SK-N-DZ (cell line): ENCODE data around the gene RIN1. TPM values are rescaled to one million over a fixed set of nuclear protein-coding genes. Genes with fewer than 3 reads are reported as not detected.
"Not testable (repeated sequence)": the region's sequence is repeated elsewhere in the genome, so short reads cannot be mapped to it uniquely, and the experiment has no call there.

Experiments
- DNase-seq: peaks from one replicate; pipeline ENCODE4 v3.0.0-alpha.2; 2015; ENCODE audit warnings: low spot score
- polyA plus RNA-seq, 2 experiments: library from polyadenylated mRNA; depleted of rRNA; stranded (reverse); fragments of >200 nt; gene quantifications; 2 replicates each; pipeline ENCODE4 v1.2.3, GENCODE V29; 2014

The RIN1 gene, protein sequence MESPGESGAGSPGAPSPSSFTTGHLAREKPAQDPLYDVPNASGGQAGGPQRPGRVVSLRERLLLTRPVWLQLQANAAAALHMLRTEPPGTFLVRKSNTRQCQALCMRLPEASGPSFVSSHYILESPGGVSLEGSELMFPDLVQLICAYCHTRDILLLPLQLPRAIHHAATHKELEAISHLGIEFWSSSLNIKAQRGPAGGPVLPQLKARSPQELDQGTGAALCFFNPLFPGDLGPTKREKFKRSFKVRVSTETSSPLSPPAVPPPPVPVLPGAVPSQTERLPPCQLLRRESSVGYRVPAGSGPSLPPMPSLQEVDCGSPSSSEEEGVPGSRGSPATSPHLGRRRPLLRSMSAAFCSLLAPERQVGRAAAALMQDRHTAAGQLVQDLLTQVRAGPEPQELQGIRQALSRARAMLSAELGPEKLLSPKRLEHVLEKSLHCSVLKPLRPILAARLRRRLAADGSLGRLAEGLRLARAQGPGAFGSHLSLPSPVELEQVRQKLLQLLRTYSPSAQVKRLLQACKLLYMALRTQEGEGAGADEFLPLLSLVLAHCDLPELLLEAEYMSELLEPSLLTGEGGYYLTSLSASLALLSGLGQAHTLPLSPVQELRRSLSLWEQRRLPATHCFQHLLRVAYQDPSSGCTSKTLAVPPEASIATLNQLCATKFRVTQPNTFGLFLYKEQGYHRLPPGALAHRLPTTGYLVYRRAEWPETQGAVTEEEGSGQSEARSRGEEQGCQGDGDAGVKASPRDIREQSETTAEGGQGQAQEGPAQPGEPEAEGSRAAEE
- polyA plus RNA-seq (2014; cell fraction: cytosol; rRNA removed), result 3.2 and 3.8 TPM in 2 replicates
- 5.6 and 15.1 TPM in 2 replicates for polyA plus RNA-seq (2014; cell fraction: nucleus; rRNA removed)

DNA sequence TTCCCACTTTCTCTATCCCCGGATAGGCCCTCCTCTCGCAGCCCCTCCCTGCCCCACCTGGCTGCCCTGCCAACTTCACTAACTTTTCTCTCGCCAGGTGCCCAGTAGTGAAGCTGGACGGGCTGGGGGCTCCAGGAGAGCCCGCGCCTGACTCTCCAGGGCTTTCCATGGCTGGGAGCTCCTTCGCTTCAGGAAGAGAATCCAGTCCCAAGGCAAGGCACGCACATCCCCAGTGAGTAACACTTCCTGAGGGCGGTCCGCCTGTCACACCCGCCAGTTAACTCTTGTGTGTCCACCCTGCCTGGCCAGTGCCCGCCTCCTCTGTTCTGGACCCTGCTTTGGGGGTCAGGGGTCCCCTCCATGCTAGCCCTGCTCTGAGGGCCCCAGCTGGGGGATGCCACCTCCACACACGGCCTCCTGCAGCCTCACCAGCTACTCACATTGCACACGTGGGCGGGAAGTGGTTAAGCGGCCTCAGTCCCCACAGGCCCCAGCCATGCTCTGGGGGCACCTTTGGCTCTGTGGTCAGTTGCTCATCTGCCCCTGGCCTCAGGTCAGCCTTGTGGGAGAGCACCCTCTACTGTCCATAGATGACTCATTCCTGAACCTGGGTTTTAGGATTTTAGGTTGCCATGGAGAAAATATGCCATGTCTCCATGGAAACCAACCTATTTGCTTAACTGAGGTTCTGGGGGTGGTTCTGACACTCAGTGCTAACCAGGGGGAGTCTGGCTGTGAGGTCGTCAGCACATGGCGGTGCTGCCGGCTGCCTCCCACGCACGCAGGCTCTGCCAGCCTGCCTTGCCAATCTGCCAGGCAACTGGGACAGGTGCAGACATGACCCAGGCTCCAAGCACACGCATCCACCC lies at the start of gene RIN1:
Gene RIN1 (minus strand): TSS at position 201 of the 869 bp plus-strand sequence. CDS start 32 bp downstream, at position 169.
- DNase-seq, result peak; percentile 62

DNA sequence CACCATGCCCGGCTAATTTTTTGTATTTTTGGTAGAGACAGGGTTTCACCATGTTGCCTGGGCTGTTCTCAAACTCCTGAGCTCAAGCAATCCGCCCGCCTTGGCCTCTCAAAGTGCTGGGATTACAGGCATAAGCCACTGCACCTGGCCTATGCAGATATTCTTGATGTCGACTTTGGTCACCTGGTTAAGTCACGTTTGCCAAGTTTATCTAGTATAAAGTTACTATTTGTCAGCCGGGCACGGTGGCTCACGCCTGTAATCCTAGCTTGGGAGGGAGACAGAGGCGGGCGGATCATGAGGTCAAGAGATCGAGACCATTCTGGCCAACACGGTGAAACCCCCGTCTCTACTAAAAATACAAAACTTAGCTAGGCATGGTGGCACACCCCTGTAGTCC lies 48.1 kb upstream of the RIN1 start:
- not testable (repeated sequence) for DNase-seq

DNA sequence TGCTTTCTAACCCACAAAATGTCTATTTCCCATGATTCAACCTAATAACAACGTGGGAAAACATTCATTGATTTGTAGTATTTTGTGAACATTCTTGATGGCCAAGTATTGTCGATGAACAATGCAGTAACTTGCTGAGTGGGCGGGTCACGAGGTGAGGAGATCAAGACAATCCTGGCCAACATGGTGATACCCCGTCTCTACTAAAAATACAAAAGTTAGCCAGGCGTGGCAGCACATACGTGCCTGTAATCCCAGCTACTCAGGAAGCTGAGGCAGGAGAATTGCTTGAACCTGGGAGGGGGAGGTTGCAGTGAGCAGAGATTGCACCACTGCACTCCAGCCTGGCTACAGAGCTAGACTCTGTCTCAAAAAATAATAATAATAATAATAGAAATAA lies 44.0 kb upstream of the RIN1 start:
- DNase-seq, result not testable (repeated sequence)

DNA sequence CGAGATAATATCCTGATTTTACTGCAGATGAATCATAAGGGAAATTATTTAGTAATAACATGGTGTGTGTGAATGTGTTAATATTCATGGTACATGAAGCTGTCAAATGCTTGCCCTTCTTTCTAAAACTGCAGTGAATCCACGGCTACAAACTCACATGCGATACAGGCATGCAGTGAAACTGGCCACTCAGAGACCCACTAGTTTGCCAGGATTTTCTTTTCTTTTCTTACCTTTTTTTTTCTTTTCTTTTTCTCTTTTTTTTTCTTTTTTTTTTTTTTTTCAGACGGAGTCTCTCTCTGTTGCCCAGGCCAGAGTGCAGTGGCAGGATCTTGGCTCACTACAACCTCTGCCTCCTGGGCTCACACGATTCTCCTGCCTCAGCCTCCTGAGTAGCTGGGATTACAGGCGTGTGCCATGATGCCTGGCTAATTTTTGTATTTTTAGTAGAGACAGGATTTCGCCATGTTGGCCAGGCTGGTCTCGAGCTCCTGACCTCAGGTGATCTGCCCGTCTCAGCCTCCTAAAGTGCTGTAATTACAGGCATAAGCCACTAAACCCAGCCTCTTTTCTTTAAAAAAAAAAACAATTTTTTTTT lies 37.6 kb upstream of the RIN1 start:
- not testable (repeated sequence) for DNase-seq

DNA sequence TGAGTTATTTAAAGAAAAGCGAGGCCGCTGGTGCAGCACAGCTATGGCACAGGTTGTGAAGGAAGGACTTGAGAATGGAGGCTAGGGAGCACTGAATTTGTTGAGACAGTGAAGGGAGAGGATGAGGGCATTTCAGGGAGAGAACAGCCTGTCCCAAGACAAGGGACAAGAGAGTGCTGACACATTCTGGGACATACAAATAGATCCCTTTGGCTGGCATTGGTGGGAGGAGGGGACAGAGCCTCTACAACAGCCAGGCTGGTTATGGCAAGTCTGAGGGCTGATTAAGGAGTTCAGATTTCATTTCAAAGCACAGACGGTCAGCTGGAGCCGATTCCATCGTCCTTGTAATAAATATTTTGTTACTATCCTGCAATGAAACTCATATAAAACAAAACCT lies 37.0 kb upstream of the RIN1 start:
- no peak for DNase-seq

DNA sequence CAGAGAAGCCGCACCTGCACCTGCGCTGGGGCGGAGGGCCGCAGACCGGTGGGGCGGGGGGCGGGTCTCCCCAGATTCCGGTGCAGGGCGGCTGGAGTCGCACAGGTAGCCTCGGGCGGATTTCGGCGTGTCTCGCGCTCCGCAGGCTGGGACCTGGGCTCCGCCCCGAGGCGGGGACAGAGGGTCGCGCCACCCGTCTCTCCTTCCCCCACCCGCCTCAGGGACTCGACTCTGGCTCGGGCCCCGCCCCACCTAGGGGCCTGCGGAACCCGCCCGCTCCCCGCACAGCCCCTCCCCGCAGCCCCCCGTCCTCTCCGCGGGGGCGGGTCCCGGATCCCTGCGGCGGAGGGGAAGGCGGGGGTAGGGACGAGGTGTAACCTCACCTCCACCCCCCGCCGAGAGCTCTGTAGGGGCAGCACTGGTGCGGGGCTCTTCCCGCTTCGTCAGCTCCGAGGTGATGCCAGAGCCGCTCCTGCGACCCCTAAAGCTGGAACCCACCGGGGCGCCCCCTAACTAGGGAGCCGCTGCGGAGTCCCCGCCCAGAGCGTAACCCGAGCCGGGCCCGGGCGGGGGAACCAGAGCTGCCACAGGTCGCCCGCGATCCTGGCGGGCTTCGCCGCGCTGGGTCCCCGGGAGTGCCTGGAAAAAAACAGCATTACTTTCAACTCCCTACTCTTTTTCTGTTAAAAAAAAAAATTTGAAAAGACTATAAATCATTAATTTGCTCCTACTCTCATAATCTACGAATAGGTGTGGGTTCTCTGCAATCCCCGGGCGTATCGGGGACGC lies 35.6 kb upstream of the RIN1 start, which contains the start of gene SLC29A2:
Gene SLC29A2 (minus strand): TSS at position 134 of the 789 bp plus-strand sequence. CDS start 169 bp downstream, outside the sequence.
- peak; percentile 87 for DNase-seq

DNA sequence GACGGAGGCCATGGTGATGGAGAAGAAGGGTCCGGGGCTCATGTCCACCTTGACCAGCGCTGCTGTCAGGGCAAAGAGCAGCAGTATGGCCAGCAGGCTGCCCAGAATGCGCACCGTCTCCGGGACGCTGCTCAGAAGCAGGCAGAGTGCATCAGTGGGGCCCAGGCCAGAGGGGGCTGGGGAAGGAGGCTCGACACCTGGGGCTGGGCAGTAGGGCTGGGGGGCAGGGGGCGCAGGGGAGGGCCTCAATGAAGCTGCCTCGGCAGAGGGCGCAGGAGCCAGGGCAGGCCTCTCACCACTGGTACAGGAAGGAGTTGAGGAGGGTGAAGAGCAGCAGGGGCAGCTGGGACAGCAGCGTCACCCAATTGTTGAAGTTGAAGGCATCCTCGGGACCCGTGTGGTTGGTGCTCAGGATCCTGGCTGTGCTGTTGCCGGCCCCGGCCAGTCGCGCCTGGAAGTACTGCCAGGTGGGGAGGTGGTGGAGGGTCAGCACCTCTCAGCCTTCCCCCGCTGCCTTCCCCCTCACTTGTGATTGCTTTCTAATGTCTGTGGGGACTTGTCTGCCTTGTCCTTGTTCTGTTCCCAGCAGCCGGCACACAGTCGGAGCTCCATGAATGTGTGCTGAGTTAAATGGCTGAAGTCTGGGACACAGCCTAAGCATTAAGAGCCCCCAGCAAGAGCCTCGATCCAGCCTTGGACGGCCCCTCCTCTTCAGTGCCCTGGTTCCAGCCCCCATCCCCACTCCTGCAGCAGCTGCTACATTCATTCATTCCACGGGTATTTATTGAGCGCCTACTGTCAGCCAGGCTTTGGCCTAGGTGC lies 33.0 kb upstream of the RIN1 start:
- no peak for DNase-seq

DNA sequence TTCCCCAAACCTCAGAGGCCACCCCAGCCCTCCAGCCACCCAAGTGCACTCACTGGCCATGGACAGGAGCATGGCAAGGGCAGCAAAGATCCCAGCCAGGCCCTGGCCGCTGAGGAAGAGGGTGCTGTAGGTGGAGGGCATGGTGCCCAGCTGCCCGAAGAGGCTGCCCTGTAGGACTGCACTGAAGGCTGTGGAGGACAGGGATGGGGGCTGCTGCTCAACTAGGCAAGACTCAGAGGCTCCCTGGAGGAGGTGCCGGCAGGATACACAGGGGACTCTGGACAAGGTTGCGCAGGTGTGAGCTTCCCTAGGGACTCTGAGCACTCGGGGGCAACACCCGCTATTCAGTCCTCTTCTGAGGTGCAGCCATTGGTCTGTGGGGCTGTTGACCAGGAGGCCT lies 32.2 kb upstream of the RIN1 start:
- DNase-seq, result no peak

DNA sequence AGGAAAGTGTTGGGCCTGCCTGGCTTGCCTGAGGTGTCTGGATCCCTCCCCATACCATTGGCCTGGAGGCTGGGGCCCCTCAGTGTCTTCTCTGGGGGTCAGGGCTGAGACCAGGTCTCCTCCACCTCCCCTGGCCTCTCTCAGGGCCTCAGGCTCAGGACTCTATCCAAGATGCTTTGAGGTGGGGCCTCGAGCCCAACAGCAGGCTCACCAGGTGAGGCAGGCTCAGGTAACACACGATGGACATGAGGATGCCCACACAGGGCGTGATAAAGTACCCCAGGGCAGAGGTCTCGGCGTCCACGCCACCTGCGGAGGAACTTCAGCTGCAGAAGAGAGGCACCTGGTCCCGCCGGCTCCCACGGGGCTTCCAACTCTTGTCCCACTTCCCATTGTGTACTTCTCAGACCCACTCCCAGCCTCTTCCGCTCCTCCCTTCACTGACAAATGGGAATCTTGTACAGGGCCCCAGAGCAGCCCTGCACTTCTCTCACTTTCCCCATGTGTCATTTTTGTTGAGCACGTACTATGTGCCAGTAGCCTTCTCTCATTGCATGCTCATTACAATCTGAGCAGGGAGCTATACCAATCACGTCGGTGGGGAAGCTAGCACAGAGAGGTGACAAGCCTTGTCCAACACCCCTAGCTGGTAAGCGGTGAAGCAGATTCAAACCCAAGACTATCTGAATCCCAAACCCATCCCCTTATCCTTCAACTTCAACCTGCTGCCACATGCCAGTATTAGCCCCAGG lies 31.5 kb upstream of the RIN1 start:
- no peak for DNase-seq

DNA sequence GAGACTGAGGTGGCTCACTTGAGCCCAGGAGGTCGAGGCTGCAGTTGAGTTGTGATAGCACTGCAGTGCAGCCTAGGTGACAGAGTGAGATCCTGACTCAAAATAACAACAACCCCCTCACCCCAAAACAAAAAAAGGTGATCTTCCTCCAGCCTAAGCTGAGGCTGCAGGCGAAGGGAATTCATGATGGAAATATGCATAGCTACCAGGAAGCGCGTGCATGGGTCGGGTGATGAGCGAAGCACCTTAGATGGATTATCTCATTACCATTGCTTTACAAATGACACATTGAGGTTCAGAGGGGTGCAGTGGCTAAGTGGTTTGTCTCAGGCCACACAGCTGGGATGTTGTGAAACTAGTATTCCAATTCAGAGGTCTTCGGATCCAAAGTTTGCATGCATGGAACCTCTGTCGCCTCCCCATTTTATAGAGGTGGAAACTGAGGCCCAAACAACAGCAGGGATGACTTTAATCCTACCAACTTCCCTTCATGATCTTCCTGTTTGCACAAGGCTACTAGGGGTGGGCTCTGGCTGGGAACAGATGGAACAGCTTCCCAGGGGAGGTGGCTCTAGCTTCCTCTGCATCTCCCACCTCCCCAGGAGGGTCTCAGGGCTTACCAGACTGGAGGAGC lies 30.7 kb upstream of the RIN1 start:
- no peak for DNase-seq

DNA sequence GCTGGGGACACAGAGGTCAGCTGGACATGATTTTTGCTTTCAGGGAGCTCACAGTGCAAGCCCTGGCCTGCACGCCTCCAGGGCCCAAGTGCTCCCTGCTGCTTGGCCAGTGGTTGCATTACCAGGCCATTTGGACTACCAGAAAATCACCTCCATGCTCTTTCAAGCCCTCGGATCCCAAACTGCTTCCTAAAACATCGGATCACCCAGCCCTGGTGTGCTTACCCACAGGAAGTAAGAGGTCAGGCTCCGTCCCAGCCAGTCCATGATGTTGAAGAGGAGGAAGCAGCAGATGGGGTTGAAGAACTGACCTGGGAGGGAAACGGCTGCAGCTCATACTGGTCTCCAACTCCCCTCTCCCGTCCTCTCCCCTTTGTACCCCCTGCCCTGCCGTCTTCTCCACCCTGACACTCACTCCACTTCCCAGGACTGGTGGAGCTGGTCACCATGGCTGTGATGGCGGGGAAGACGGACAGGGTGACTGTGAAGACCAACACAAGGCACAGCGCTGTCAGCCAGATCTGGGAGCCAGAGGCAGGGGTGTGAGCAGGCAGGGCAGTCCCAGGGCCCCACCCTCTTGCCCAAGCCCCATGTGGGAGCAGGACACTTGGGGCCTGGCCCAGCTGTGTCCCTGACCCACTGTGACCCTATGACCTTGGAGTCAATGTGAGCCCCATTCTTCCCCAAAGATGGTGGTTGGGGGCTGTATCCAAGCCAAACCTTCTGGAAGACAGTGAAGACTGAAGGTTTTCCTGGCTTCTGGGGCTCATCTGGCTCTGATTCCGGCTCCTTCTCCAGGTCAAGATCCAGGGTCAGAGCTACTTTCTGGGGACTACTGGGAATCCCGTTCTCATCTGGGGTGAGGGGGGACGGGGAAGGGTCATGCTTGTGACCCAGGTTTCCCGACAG lies 29.7 kb upstream of the RIN1 start:
- no peak for DNase-seq

DNA sequence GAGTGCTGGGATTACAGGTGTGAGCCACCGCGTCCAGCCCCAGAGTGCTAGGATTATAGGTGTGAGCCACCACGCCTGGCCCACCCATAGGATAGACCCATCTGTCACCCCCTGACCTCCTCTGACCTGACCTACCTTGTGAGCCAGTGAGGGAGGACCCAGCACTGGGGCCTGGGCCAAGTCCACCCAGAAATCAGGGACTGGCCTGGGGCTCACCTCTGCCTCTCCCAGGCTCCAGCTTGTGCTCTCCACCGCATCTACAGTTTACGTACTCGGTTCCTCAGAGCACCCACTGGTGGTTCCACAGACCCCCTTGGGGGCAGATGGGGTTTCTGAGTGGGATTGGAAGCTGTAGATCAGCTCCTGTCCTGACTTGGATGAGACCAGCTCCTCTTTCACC lies 28.9 kb upstream of the RIN1 start:
- no peak for DNase-seq

DNA sequence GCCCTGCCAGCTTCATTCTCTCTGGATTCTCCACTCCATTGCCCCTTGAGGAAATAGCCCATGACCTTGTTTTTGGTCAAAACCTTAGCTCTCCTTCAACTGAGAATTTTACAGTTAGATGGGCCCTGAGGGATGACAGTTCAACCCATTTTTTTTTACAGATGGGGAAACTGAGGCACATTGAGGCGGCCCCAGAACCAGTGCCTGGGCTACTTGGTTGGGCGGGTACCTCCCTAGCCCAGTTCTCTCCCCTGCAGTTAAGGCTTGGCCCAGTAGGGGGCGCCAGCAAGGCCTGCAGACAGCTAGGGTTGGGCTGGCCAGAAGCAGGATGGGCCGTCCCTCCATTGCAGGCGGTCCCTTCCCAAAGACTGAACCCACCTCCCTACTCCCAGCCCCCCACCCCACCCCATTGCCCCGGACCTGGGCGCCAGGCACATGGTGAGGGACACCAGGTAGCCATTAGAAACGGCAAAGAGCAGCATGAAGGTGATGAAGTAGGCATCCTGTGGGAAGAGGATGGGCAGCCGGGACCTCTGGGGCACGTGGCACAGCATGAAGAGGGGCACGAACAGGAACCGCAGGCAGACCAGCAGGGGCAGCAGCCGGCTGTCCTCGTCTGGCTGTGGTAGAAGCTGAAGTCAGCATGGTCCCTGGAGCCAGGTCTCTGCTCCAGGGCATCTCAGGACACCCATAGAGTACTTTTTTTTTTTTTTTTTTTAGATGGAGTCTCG lies 27.7 kb upstream of the RIN1 start:
- peak; percentile 56 for DNase-seq

DNA sequence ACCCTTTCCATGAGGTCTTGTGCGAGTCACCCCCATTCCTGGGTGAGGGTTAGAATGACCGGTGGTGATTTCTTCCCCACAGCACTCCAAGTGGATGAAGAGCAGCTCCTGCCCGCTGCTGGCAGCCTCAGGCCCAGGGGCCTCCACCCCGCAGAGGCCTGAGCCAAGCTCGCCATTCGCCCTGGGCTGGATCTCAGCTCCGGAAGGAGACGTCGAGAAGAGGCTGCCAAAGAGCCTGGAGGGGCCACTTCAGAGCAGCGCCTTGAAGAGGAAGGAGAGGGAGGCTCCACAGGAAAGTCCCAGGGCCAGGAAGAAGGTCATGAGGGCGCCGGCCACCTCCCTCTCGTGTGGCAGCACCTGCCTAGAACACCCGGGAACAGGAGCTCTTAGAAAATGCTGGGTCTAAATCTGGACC lies 27.0 kb upstream of the RIN1 start:
- DNase-seq, result no peak

DNA sequence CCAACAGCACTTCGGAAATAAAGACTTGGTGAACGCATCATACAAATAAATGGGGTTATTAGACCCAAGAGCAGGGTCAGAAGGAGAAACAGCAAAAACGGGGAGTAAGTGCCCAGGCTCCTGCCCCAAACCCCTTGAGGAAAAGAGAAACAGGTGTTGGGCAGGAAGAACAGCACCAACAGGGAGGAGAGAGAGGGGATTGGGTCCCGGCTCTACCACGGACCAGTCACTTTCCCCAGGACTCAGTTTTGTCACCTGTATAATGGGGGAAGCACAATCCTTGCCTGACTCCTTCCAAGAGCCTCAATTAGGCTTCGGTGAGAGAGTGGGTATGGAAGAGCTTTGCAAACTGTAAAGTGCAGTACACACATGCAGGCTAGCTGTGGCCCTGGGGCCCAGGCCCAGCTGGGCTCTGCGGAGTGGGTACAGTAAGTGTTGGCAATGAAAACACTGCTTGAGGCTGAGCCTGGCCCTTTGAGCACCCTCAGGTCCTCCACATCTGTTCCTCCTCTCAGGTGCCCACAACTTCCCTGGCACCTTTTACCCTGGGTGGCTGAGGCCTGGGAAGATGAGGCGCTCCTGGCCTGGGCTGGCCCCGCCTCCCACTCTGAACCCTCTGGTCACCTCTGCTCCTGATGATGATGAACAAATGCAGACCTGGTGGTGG lies 26.4 kb upstream of the RIN1 start:
- no peak for DNase-seq

DNA sequence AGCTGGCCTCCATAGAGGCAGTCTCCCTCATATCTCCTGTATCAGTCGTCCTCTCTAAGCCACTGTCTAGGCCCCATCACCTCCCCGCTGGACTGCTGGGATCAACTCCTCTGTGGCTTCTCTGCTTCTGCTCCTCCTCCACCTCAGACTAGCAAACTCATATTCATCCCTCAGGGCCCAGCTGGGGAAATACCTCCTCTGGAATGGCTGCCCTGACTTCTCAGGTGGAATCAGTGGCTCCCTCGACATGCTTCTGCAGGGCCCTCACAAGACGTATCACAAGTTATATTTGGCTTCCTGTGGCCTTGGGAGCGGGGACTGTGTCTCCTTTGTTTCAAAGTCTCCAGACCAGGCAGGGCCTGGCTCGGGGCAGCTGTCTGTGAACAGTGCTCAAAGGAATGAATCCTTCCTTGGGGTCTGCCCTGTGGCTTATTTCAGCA lies 25.3 kb upstream of the RIN1 start:
- DNase-seq, result no peak
